Neural cell (in vitro differentiated cells): ENCODE data around the gene CCNJL.

Experiments
- EP300 ChIP-seq: fragments of 450-650 bp; conservative IDR thresholded peaks from 2 replicates; pipeline ENCODE4 v1.6.1; 2014; ENCODE audit warnings: antibody characterized with exemption, mild to moderate bottlenecking, moderate library complexity; ENCODE audit not compliant: poor library complexity, severe bottlenecking
- EZH2 ChIP-seq: fragments of 200-600, 300-800 bp; shearing (Covaris generic), sonication (generic); IDR thresholded peaks from 2 replicates; pipeline ENCODE4 v1.6.1; 2014; ENCODE audit warnings: antibody characterized with exemption, low read length, borderline replicate concordance, mild to moderate bottlenecking; ENCODE audit not compliant: insufficient read depth, poor library complexity, severe bottlenecking
- MXI1 ChIP-seq: fragments of 450-650 bp; conservative IDR thresholded peaks from 2 replicates; pipeline ENCODE4 v1.6.1; 2014; ENCODE audit warnings: antibody characterized with exemption, mild to moderate bottlenecking; ENCODE audit not compliant: poor library complexity, severe bottlenecking
- POLR2AphosphoS5 ChIP-seq: IDR thresholded peaks from 2 replicates; pipeline ENCODE4 v1.6.1; 2012
- RAD21 ChIP-seq: fragments of 450-650 bp; conservative IDR thresholded peaks from 2 replicates; pipeline ENCODE4 v1.6.1; 2014; ENCODE audit warnings: antibody characterized with exemption, mild to moderate bottlenecking, moderate library complexity
- SMC3 ChIP-seq: fragments of 450-650 bp; conservative IDR thresholded peaks from 2 replicates; pipeline ENCODE4 v1.6.1; 2014; ENCODE audit warnings: antibody characterized with exemption, mild to moderate bottlenecking, moderate library complexity; ENCODE audit not compliant: poor library complexity
- TAF1 ChIP-seq: IDR thresholded peaks from 2 replicates; pipeline ENCODE4 v1.6.1; 2012; ENCODE audit warnings: low read depth
- TF ChIP-seq, protein P1 (sequence below): fragments of 450-650 bp; IDR thresholded peaks from 2 replicates; pipeline ENCODE4 v1.5.1; 2014; ENCODE audit warnings: antibody characterized with exemption, mild to moderate bottlenecking, moderate library complexity; ENCODE audit not compliant: poor library complexity, severe bottlenecking
- TF ChIP-seq, protein P2 (sequence below): IDR thresholded peaks from 2 replicates; pipeline ENCODE4 v1.6.1; 2012; ENCODE audit warnings: borderline replicate concordance

- no peak for TF ChIP-seq EP300
- TF ChIP-seq, protein P1, sequence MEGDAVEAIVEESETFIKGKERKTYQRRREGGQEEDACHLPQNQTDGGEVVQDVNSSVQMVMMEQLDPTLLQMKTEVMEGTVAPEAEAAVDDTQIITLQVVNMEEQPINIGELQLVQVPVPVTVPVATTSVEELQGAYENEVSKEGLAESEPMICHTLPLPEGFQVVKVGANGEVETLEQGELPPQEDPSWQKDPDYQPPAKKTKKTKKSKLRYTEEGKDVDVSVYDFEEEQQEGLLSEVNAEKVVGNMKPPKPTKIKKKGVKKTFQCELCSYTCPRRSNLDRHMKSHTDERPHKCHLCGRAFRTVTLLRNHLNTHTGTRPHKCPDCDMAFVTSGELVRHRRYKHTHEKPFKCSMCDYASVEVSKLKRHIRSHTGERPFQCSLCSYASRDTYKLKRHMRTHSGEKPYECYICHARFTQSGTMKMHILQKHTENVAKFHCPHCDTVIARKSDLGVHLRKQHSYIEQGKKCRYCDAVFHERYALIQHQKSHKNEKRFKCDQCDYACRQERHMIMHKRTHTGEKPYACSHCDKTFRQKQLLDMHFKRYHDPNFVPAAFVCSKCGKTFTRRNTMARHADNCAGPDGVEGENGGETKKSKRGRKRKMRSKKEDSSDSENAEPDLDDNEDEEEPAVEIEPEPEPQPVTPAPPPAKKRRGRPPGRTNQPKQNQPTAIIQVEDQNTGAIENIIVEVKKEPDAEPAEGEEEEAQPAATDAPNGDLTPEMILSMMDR: no peak
- TF ChIP-seq EZH2: no peak
- TF ChIP-seq MXI1: no peak
- TF ChIP-seq POLR2AphosphoS5: no peak
- no peak for TF ChIP-seq TAF1
- no peak for TF ChIP-seq RAD21
- TF ChIP-seq, protein P2, sequence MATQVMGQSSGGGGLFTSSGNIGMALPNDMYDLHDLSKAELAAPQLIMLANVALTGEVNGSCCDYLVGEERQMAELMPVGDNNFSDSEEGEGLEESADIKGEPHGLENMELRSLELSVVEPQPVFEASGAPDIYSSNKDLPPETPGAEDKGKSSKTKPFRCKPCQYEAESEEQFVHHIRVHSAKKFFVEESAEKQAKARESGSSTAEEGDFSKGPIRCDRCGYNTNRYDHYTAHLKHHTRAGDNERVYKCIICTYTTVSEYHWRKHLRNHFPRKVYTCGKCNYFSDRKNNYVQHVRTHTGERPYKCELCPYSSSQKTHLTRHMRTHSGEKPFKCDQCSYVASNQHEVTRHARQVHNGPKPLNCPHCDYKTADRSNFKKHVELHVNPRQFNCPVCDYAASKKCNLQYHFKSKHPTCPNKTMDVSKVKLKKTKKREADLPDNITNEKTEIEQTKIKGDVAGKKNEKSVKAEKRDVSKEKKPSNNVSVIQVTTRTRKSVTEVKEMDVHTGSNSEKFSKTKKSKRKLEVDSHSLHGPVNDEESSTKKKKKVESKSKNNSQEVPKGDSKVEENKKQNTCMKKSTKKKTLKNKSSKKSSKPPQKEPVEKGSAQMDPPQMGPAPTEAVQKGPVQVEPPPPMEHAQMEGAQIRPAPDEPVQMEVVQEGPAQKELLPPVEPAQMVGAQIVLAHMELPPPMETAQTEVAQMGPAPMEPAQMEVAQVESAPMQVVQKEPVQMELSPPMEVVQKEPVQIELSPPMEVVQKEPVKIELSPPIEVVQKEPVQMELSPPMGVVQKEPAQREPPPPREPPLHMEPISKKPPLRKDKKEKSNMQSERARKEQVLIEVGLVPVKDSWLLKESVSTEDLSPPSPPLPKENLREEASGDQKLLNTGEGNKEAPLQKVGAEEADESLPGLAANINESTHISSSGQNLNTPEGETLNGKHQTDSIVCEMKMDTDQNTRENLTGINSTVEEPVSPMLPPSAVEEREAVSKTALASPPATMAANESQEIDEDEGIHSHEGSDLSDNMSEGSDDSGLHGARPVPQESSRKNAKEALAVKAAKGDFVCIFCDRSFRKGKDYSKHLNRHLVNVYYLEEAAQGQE: no peak
- TF ChIP-seq SMC3: no peak
Observed at GRCh38 chr5:160219356-160219755, 93.0 kb downstream of the CCNJL start.
